WTC11 (cell line): ENCODE data around the gene DNAAF1. TPM values are rescaled to one million over a fixed set of nuclear protein-coding genes. Genes with fewer than 3 reads are reported as not detected.

Experiments used
- ATAC-seq: fragments of 200-7000 bp; cut with Tn5 transposase; 2 replicates; pipeline ENCODE4 v1.10.0; 2021; ENCODE audit warnings: mild to moderate bottlenecking, moderate library complexity
- CTCF ChIA-PET: fragments of 300-600 bp; sonication (Branson Sonifier 250); formaldehyde crosslinking; loops from one replicate; lab custom pipeline; 2021; ENCODE audit warnings: antibody characterized with exemption; lab: Charles Lee
- POLR2A ChIA-PET: fragments of 350-600 bp; sonication (Branson Sonifier 250); formaldehyde crosslinking; loops from one replicate; lab custom pipeline; 2021; ENCODE audit warnings: antibody characterized with exemption; lab: Charles Lee
- DNase-seq: peaks from one replicate; pipeline ENCODE4 v3.0.0; 2021; ENCODE audit warnings: low spot score
- H3K27ac Mint-ChIP-seq: 2 replicates; pipeline ENCODE4 v1.8.0; 2021; ENCODE audit warnings: mixed read lengths
- H3K27me3 Mint-ChIP-seq: 2 replicates; pipeline ENCODE4 v1.8.0; 2021; ENCODE audit warnings: low read depth, mild to moderate bottlenecking, moderate library complexity, mixed read lengths
- H3K36me3 Mint-ChIP-seq: 2 replicates; pipeline ENCODE4 v1.8.0; 2021; ENCODE audit warnings: mixed read lengths
- H3K4me1 Mint-ChIP-seq: 2 replicates; pipeline ENCODE4 v1.8.0; 2022; ENCODE audit warnings: mixed read lengths
- H3K4me3 Mint-ChIP-seq: 2 replicates; pipeline ENCODE4 v1.8.0; 2021; ENCODE audit warnings: mild to moderate bottlenecking, moderate library complexity, mixed read lengths
- H3K9me3 Mint-ChIP-seq: 2 replicates; pipeline ENCODE4 v1.8.0; 2021; ENCODE audit warnings: mixed read lengths
- ATF3 ChIP-seq: sonication (generic); formaldehyde crosslinking; conservative IDR thresholded peaks from 2 replicates; pipeline ENCODE4 v1.8.1; 2022; ENCODE audit warnings: mild to moderate bottlenecking, missing genetic modification reagents
- FOXK1 ChIP-seq: sonication (generic); formaldehyde crosslinking; IDR thresholded peaks from 2 replicates; pipeline ENCODE4 v1.8.0; 2022; ENCODE audit warnings: mild to moderate bottlenecking, moderate library complexity, missing genetic modification reagents
- GABPB1 ChIP-seq: sonication (generic); formaldehyde crosslinking; IDR thresholded peaks from 2 replicates; pipeline ENCODE4 v1.8.1; 2023; ENCODE audit warnings: mild to moderate bottlenecking, missing genetic modification reagents
- JAZF1 ChIP-seq: fragments of 250-450 bp; sonication (Bioruptor Pico); IDR thresholded peaks from 2 replicates; pipeline ENCODE4 v1.9.0; 2021; ENCODE audit warnings: moderate library complexity, mild to moderate bottlenecking, inconsistent platforms
- JUN ChIP-seq: sonication (generic); formaldehyde crosslinking; IDR thresholded peaks from 2 replicates; pipeline ENCODE4 v1.8.0; 2023; ENCODE audit warnings: mild to moderate bottlenecking, missing genetic modification reagents
- NFYB ChIP-seq: sonication (generic); formaldehyde crosslinking; conservative IDR thresholded peaks from 2 replicates; pipeline ENCODE4 v1.8.0; 2022; ENCODE audit warnings: low read depth, missing genetic modification reagents
- OVOL2 ChIP-seq: fragments of 250-450 bp; sonication (Bioruptor Pico); IDR thresholded peaks from 2 replicates; pipeline ENCODE4 v1.9.0; 2021; ENCODE audit warnings: mild to moderate bottlenecking, borderline replicate concordance
- SMAD4 ChIP-seq: sonication (generic); formaldehyde crosslinking; IDR thresholded peaks from 2 replicates; pipeline ENCODE4 v1.8.0; 2022; ENCODE audit warnings: mild to moderate bottlenecking, missing genetic modification reagents
- TEAD1 ChIP-seq: sonication (generic); formaldehyde crosslinking; IDR thresholded peaks from 2 replicates; pipeline ENCODE4 v1.8.0; 2022; ENCODE audit warnings: mild to moderate bottlenecking, missing genetic modification reagents
- USF2 ChIP-seq: sonication (generic); formaldehyde crosslinking; IDR thresholded peaks from 2 replicates; pipeline ENCODE4 v1.8.1; 2023; ENCODE audit warnings: mild to moderate bottlenecking, missing genetic modification reagents, moderate library complexity
- ZNF138 ChIP-seq: sonication (generic); formaldehyde crosslinking; conservative IDR thresholded peaks from 2 replicates; pipeline ENCODE4 v1.8.1; 2022; ENCODE audit warnings: mild to moderate bottlenecking, moderate library complexity, missing genetic modification reagents
- ZNF317 ChIP-seq: sonication (generic); formaldehyde crosslinking; IDR thresholded peaks from 2 replicates; pipeline ENCODE4 v1.8.1; 2023; ENCODE audit warnings: low read depth, mild to moderate bottlenecking, moderate library complexity, missing genetic modification reagents, borderline replicate concordance
- ZNF423 ChIP-seq: fragments of 250-450 bp; sonication (Bioruptor Pico); IDR thresholded peaks from 2 replicates; pipeline ENCODE4 v2.1.2; 2022; ENCODE audit warnings: mild to moderate bottlenecking, moderate library complexity
- ZNF671 ChIP-seq: fragments of 250-450 bp; sonication (Bioruptor Pico); IDR thresholded peaks from 2 replicates; pipeline ENCODE4 v1.8.0; 2021; ENCODE audit warnings: mild to moderate bottlenecking
- total RNA-seq: library from RNA; stranded (reverse); gene quantifications from 3 replicates; pipeline ENCODE4 v1.2.3, GENCODE V29; 2021
- TF ChIP-seq, protein P1 (sequence below): sonication (generic); formaldehyde crosslinking; IDR thresholded peaks from 2 replicates; pipeline ENCODE4 v1.8.0; 2022; ENCODE audit warnings: mild to moderate bottlenecking, missing genetic modification reagents
- TF ChIP-seq, protein P2 (sequence below): sonication (generic); formaldehyde crosslinking; IDR thresholded peaks from 2 replicates; pipeline ENCODE4 v1.8.0; 2022; ENCODE audit warnings: mild to moderate bottlenecking, missing genetic modification reagents
- TF ChIP-seq, protein P3 (sequence below): fragments of 200-600 bp; IDR thresholded peaks from 2 replicates; pipeline ENCODE4 v1.8.0; 2022; ENCODE audit warnings: antibody characterized with exemption
- TF ChIP-seq, protein P4 (sequence below): sonication (generic); formaldehyde crosslinking; IDR thresholded peaks from 2 replicates; pipeline ENCODE4 v1.8.1; 2023; ENCODE audit warnings: mild to moderate bottlenecking, moderate library complexity, missing genetic modification reagents
- TF ChIP-seq, protein P5 (sequence below): sonication (generic); formaldehyde crosslinking; IDR thresholded peaks from 2 replicates; pipeline ENCODE4 v1.8.1; 2022; ENCODE audit warnings: missing genetic modification reagents, borderline replicate concordance

DNAAF1 gene
- total RNA-seq, 1 experiment from 2014 or later, result 0.20 TPM

DNA sequence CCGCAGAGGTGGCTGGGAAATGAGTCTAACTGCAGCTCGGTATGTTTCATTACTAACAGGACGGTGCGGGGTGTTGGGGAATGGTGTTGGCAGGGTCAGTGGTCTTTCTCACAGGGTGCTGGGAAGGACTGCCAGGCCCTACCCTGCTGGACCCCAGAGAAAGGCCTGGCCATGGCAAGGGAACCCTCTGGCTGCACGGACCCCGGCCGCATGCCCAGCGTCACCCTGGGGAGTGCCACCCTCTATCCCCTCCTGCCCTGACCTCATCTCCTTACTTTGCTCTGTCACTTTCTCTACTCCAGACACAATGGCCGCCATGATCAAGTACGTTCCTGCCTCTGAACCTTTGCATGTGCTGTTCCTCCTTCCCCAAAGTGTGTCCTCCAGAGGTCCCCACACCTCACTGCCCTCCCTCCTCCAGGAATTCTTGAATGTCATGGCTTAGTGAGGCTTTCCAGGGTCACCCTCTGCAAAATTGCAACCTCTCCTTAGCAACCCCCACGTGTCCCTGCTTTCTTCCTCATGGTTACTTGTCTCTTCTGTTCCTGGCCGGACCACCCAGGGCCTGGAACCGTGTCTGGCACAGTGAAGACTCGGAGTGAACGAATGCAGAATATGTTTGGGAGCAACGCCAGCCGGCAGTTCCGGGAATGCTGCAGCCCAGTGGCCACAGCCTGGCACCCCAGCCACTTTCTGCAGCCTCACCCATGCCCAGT, 61.0 kb downstream of the DNAAF1 start (continued):
- TF ChIP-seq FOXK1, result no peak

- ChIA-PET CTCF (interaction anchor here (0.9 to 1.4 kb wide), 4 partner anchors 12 to 101 kb away, joined by 4 to 14 read pairs (median 5); partner anchors contain the start of gene TAF1C), POLR2A (no interaction called here)
- no peak overlapping the region for H3K27ac Mint-ChIP-seq
- ATAC-seq (no peak), DNase-seq (no peak)
- H3K4me3 Mint-ChIP-seq, result no peak overlapping the region
- TF ChIP-seq, protein P1, sequence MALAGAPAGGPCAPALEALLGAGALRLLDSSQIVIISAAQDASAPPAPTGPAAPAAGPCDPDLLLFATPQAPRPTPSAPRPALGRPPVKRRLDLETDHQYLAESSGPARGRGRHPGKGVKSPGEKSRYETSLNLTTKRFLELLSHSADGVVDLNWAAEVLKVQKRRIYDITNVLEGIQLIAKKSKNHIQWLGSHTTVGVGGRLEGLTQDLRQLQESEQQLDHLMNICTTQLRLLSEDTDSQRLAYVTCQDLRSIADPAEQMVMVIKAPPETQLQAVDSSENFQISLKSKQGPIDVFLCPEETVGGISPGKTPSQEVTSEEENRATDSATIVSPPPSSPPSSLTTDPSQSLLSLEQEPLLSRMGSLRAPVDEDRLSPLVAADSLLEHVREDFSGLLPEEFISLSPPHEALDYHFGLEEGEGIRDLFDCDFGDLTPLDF (CRISPR knock-in tag), result no peak
- no peak for TF ChIP-seq ZNF423 (CRISPR knock-in tag)
- TF ChIP-seq NFYB (CRISPR knock-in tag), result no peak
- no peak for TF ChIP-seq GABPB1 (CRISPR knock-in tag)
- TF ChIP-seq, protein P2, sequence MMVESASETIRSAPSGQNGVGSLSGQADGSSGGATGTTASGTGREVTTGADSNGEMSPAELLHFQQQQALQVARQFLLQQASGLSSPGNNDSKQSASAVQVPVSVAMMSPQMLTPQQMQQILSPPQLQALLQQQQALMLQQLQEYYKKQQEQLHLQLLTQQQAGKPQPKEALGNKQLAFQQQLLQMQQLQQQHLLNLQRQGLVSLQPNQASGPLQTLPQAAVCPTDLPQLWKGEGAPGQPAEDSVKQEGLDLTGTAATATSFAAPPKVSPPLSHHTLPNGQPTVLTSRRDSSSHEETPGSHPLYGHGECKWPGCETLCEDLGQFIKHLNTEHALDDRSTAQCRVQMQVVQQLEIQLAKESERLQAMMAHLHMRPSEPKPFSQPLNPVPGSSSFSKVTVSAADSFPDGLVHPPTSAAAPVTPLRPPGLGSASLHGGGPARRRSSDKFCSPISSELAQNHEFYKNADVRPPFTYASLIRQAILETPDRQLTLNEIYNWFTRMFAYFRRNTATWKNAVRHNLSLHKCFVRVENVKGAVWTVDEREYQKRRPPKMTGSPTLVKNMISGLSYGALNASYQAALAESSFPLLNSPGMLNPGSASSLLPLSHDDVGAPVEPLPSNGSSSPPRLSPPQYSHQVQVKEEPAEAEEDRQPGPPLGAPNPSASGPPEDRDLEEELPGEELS (CRISPR knock-in tag), result no peak
- TF ChIP-seq ZNF138 (CRISPR knock-in tag), result no peak
- TF ChIP-seq, protein P3, sequence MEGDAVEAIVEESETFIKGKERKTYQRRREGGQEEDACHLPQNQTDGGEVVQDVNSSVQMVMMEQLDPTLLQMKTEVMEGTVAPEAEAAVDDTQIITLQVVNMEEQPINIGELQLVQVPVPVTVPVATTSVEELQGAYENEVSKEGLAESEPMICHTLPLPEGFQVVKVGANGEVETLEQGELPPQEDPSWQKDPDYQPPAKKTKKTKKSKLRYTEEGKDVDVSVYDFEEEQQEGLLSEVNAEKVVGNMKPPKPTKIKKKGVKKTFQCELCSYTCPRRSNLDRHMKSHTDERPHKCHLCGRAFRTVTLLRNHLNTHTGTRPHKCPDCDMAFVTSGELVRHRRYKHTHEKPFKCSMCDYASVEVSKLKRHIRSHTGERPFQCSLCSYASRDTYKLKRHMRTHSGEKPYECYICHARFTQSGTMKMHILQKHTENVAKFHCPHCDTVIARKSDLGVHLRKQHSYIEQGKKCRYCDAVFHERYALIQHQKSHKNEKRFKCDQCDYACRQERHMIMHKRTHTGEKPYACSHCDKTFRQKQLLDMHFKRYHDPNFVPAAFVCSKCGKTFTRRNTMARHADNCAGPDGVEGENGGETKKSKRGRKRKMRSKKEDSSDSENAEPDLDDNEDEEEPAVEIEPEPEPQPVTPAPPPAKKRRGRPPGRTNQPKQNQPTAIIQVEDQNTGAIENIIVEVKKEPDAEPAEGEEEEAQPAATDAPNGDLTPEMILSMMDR, result no peak
- no peak for TF ChIP-seq ZNF671 (CRISPR knock-in tag)
- TF ChIP-seq ZNF317 (CRISPR knock-in tag), result no peak
- TF ChIP-seq, protein P4, sequence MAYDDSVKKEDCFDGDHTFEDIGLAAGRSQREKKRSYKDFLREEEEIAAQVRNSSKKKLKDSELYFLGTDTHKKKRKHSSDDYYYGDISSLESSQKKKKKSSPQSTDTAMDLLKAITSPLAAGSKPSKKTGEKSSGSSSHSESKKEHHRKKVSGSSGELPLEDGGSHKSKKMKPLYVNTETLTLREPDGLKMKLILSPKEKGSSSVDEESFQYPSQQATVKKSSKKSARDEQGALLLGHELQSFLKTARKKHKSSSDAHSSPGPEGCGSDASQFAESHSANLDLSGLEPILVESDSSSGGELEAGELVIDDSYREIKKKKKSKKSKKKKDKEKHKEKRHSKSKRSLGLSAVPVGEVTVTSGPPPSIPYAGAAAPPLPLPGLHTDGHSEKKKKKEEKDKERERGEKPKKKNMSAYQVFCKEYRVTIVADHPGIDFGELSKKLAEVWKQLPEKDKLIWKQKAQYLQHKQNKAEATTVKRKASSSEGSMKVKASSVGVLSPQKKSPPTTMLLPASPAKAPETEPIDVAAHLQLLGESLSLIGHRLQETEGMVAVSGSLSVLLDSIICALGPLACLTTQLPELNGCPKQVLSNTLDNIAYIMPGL, result no peak
- no peak for TF ChIP-seq ATF3 (CRISPR knock-in tag)
- TF ChIP-seq TEAD1 (CRISPR knock-in tag), result no peak
- no peak for TF ChIP-seq JAZF1 (CRISPR knock-in tag)
- no peak for TF ChIP-seq SMAD4 (CRISPR knock-in tag)
- TF ChIP-seq USF2 (CRISPR knock-in tag), result no peak
- no peak for TF ChIP-seq OVOL2 (CRISPR knock-in tag)
- no peak for TF ChIP-seq JUN
- TF ChIP-seq, protein P5, sequence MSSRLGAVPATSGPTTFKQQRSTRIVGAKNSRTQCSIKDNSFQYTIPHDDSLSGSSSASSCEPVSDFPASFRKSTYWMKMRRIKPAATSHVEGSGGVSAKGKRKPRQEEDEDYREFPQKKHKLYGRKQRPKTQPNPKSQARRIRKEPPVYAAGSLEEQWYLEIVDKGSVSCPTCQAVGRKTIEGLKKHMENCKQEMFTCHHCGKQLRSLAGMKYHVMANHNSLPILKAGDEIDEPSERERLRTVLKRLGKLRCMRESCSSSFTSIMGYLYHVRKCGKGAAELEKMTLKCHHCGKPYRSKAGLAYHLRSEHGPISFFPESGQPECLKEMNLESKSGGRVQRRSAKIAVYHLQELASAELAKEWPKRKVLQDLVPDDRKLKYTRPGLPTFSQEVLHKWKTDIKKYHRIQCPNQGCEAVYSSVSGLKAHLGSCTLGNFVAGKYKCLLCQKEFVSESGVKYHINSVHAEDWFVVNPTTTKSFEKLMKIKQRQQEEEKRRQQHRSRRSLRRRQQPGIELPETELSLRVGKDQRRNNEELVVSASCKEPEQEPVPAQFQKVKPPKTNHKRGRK (CRISPR knock-in tag), result no peak
- H3K36me3 Mint-ChIP-seq, result no peaks in the 10 kb centered on the region
- H3K4me1 Mint-ChIP-seq, result peaks cover 4% of the 10 kb centered on the region
- no peaks in the 10 kb centered on the region for H3K27me3 Mint-ChIP-seq
- H3K9me3 Mint-ChIP-seq, result peaks cover 6% of the 10 kb centered on the region; the same call in 1 of the 2 replicates
Measured at GRCh38 chr16:84207251-84207650, 62.1 kb downstream of the DNAAF1 start.
